GM21737 (cell line): Measurements from ENCODE around the gene TMPRSS2.

Experiments
- ATAC-seq: cut with Tn5 transposase; IDR thresholded peaks from one replicate; pipeline ENCODE4 v1.9.1; 2021; ENCODE audit warnings: mild to moderate bottlenecking, moderate library complexity; ENCODE audit not compliant: unreplicated experiment

The TMPRSS2 gene

GRCh38 chr21:41507521-41508414 is at the start of gene TMPRSS2:
Gene TMPRSS2, minus strand, starts transcription at chr21:41508158. Its CDS starts 10,025 bp downstream, at chr21:41498133.
- ATAC-seq = no peak

GRCh38 chr21:41555057-41555456 is 47.1 kb upstream of the TMPRSS2 start:
- no peak for ATAC-seq

DNA sequence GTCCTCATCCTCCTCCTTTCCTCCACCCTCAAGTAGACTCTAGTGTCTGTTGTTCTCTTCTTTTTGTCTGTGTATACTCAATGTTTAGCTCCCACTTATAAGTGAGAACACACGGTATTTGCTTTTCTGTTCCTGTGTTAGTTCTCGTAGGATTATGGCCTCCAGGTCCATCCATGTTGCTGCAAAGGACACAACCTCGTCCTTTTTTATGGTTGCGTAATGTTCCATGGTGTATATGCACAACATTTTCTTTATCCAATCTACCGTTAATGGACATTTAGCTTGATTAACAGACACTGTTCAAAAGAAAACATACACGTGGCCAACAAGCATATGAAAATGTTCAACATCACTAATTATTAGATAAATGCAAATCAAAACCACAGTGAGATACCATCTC is 44.3 kb upstream of the TMPRSS2 start:
- ATAC-seq = no peak

DNA sequence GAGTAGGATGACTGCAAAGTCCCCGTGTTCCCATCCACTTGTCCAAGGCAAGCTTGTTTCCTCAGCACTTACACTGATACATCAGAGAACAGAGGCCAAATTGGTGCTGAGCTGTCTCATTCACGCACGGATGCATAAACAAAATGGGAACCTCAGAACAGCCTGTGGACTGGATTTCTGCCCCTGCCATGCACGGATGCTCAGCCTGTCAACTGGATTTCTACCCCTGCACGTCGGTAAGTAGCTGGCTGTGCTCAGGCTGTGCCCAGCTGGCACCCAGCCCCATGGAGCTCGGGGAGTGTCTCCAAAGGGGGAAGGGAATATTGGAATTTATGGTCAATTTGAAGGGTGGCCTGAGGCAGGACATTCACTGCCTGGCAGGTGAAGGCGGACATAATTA is 40.8 kb upstream of the TMPRSS2 start:
- ATAC-seq = no peak

DNA sequence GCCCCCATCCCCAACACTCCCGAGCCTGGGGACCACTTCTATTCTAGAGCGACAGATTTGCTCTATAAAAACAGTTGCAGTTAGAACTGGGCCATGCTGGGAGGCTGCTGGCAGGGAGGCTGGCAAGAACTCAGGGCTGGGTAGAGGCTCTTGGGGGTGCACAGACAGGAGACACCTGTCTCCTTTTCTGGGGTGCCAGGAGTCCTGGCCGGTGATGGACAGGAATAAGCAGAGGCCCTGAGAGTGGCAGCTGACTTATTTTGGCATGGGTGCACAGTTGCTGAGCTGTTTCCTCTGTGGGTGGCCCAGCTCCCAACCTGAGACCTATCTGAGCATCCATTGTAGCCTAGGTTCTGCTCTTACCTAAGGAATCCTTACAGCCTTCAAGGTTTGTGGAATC is 39.2 kb upstream of the TMPRSS2 start:
- no peak for ATAC-seq

DNA sequence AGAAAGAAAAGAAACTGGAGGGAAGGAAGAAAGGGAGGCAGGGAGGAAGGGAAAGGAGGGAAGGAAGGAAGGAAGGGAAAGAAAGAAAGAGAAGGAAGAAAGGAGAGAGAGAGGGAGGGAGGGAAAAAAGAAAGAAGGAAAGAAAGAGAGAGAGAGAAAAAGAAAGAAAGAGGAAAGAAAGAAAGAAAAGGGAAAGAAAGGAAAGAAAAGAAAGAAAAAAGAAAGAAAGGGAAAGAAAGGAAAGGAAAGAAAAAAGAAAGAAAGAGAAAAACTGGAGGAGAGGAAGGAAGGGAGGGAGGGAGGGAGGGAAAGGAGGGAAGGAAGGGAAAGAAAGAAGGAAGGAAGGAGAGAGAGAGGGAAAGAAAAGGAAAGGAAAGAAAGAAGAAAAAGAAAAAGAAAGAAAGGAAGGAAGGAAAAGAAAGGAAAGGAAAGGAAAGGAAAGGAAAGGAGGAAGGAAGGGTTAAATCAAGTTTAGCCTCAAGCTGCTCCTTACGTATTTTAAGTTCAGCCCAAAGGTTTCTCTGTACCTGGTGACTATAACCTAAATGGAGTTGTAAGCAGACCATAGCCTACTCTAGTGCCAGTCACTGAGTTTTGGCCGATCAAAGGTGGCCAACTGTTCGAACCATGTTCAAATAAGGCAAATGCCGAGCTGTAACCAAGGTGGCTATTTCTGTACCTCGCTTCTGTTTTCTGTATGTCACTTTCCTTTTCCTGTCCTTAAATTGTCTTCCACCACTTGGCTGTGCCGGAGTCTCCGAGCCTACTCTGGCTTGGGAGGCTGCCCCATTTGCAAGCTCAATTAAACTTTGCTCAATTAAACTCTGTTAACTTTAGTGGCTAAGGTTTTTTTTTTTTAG is 37.8 kb upstream of the TMPRSS2 start:
- no peak for ATAC-seq

DNA sequence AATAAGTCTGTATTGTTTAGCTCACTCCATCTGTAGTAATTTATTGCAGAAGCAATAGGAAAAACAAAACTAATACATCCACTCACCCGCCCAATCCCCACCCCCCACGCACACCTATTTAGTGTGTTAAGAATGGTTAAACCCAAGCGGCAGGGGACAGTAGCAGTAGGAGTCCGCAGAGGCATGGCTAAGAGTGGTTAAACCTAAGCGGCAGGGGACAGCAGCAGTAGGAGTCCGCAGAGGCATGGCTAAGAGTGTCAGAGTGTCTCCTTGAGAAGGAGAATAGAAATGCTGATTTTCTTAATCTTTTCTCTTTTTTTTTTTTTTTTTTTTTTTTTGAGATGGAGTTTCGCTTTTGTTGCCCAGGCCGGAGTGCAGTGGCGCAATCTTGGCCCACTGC is 34.8 kb upstream of the TMPRSS2 start:
- no peak for ATAC-seq

DNA sequence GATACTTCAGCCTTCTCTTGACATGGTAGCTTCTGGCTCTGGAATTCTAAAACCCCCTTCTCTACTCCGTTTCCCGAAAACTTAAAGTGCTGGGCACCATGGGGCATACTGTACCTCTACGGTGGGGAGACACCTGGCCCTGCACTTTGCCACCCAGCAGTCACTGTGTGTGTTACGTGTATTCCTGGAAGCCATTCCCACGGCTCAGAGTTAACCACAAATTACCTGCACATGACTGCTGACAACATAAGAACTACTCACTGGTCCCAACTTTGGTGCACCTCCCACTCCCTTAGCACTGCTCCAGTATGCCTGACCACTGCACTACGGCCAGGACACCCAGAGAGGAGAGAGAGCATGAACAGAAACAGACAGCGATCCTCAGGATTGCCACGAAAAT is 29.4 kb upstream of the TMPRSS2 start:
- ATAC-seq = no peak

- no peak for ATAC-seq
Measured at GRCh38 chr21:41536827-41537103, 28.8 kb upstream of the TMPRSS2 start.

- ATAC-seq = no peak
Measured at GRCh38 chr21:41536076-41536826, 28.3 kb upstream of the TMPRSS2 start.

GRCh38 chr21:41530366-41530765 is 22.4 kb upstream of the TMPRSS2 start:
- no peak for ATAC-seq

DNA sequence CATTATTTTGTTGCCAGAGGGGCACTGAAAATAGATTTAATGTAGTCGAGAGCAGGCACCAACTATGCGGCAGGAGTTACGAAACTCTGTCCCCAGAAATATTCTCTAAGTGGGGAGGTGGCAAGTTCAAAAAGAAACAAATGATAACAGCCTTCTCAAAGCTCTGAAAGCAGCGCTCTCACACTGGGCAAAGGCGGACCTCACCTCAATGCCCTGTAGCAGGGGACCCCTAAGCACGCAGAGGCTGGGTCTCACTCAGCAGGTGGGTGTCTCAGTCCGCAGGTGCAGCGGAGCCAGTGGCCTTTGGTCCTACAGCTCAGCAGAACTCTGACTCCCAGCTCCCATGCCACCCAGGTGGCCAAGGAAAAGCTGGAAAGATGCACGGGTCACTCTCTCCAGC is 21.8 kb upstream of the TMPRSS2 start:
- ATAC-seq = no peak

DNA sequence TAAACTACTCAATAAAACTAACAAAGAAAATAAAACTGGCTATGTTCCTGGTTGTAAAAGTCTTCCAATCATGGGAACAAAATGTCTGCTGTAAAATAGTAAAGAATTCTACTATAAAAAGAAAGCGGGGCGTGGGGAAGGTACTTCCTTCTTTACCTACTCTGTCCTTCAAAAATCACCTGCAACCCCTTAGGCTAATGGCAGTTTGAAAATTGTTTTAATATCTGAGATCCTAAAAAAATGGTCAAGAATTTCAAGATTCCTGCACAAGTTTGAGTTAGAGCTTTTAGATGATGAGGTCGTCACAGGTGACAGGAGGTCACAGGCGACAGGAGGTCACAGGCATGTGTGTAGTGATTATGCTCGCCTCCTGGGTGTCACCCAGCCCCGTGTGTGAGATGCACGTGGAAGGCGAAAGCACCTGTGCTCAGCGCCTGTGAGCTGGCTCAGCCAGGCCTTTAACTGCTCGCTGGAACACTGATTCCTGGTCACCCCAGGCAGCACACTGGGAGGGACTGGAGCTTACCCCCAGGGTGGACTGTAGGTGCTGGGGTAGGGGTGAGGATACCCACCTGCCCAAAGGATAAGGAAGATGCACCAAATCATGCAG is 18.6 kb upstream of the TMPRSS2 start:
- ATAC-seq = no peak

GRCh38 chr21:41523175-41523574 is 15.2 kb upstream of the TMPRSS2 start:
- ATAC-seq = no peak

DNA sequence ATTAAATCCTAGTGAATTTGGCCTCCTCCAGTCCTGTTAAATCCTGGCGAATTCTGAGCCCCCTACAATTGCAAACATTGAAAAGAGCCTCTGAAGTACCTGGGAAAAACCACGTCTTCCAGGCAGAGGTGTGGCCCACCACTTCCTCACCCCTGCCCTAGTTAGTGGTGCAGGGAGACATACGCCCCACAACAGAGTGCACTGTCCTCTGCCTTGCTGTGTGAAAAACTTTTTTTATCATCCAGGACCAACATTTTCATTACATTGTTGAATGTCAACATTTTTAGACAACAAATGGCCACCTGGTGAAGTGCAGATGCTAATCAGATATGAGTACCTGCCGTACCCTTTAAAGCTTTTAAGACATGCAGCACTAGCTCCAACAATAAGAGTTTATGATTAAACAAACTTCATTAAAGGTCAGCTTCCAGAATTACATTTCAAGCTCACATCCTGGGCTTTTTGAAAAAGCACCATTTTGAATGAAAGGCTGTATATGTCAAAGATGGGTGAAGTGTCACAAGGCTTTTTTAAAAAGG is 13.6 kb upstream of the TMPRSS2 start:
- ATAC-seq = no peak

GRCh38 chr21:41520560-41521442 is 12.8 kb upstream of the TMPRSS2 start:
- ATAC-seq = no peak

GRCh38 chr21:41519806-41520559 is 12.0 kb upstream of the TMPRSS2 start:
- no peak for ATAC-seq

DNA sequence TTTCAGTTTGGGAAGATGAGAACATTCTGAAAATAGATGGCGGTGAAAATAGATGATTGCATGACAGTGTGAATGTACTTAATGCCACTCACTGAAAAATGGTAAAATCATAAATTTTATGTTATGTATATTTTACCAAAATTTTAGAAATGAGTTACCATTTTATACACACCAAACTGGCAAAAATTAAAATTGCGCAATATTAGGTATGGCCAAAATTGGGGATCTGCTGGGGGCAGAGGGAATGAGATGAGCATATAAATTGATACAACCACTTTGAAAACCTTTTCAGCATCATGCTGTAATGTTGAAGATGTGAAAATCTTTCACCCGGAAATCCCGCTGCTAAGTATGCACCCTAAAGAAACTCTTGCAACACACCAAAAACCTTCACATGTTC is 10.8 kb upstream of the TMPRSS2 start:
- no peak for ATAC-seq

GRCh38 chr21:41511858-41512257 is 3.9 kb upstream of the TMPRSS2 start:
- ATAC-seq = no peak
